ENCODE measurements around the gene TSR3. TPM values are rescaled to one million over a fixed set of nuclear protein-coding genes. Genes with fewer than 3 reads are reported as not detected.
"Not testable (repeated sequence)": the region's sequence is repeated elsewhere in the genome, so short reads cannot be mapped to it uniquely, and the experiment has no call there.

TSR3 gene
- total RNA-seq, 4 donors from 2014 or later = 63.7 to 107 (median 103) TPM

GRCh38 chr16:1332618-1333148 is 19.0 kb downstream of the TSR3 start:
- ATAC-seq = no peak
- 6 to 8% methylated on average over 8 to 9 of the region's 26 CpGs for WGBS, 2 donors (ENCODE audit: low coverage in 1 of 2)
- H3K4me1 ChIP-seq = peaks cover 0 to 37% (median 26%) of the 10 kb centered on the region in 3 donors
- H3K4me3 ChIP-seq = peak overlapping the region in 1 of 2 donors; percentile 49
- H3K36me3 ChIP-seq = peaks cover 0 to 6% of the 10 kb centered on the region in 2 donors
- H3K27me3 ChIP-seq = peaks cover 74% of the 10 kb centered on the region
- H3K9me3 ChIP-seq = peaks cover 0 to 10% (median 0%) of the 10 kb centered on the region in 3 donors
- peak overlapping the region in 1 of 4 donors; percentile 45 for H3K27ac ChIP-seq
- no peak for TF ChIP-seq POLR2AphosphoS5 (IDR thresholded peaks at IDR 0.05)
- no peak for TF ChIP-seq EP300 (IDR thresholded peaks at IDR 0.05)
- no peak for TF ChIP-seq POLR2A (IDR thresholded peaks at IDR 0.05)
- TF ChIP-seq, protein P1, sequence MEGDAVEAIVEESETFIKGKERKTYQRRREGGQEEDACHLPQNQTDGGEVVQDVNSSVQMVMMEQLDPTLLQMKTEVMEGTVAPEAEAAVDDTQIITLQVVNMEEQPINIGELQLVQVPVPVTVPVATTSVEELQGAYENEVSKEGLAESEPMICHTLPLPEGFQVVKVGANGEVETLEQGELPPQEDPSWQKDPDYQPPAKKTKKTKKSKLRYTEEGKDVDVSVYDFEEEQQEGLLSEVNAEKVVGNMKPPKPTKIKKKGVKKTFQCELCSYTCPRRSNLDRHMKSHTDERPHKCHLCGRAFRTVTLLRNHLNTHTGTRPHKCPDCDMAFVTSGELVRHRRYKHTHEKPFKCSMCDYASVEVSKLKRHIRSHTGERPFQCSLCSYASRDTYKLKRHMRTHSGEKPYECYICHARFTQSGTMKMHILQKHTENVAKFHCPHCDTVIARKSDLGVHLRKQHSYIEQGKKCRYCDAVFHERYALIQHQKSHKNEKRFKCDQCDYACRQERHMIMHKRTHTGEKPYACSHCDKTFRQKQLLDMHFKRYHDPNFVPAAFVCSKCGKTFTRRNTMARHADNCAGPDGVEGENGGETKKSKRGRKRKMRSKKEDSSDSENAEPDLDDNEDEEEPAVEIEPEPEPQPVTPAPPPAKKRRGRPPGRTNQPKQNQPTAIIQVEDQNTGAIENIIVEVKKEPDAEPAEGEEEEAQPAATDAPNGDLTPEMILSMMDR (IDR thresholded peaks at IDR 0.05) = no peak

DNA sequence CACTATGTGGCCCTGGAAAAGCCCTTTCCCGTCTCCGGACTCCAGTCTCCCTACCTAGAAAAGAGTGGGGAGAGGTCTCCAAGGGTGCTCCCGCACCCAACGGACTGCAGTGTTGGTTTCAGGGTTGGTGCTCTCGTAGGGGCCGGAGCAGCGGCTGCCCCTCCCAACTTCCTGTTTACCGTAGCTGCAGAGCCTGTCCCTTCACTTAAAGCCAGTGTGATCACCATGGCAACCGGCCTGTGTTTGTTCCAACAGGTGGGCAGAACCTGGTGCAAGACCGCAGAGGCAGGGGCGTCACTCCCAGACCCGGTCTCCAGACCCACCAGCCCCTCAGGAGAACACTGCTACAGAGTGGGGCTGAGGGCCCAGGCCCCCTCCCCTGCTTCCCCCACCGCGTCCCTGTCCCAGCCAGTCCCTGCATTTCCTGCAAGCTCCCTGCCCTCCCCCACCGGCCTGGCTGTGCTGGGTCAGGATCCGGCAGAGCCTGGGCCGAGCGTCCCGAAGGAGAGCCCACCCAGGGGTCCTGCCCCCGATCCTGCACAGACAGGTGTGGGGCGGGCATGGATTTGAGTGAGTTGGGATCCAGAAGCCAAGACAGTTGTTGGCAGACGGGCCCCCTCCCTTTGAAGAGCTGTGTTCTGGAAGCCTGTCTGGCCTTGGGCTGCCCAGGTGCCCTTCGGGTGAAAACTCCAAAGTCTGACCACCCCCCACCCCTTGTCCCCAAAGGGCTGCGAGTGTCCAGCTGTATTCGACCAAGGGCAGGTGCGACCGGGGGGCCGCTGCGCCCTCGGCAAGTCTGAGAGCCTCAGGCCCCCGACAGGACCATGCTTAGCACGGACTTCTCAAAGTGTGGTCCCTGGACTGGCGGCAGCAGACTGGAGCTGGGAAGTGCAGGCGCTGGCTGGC is 19.7 kb downstream of the TSR3 start:
- Histone ChIP-seq H3K4me1 (peaks cover 0 to 37% (median 26%) of the 10 kb centered on the region in 3 donors), H3K9me3 (peaks cover 0 to 10% (median 0%) of the 10 kb centered on the region in 3 donors), H3K36me3 (peaks cover 0 to 12% of the 10 kb centered on the region in 2 donors), H3K27me3 (peaks cover 67% of the 10 kb centered on the region), H3K27ac (peak overlapping the region in 1 of 4 donors; percentile 45), H3K4me3 (peak overlapping the region in 1 of 2 donors; percentile 49)
- 0 to 5% methylated on average over 4 to 6 of the region's 34 CpGs for WGBS, 2 donors (ENCODE audit: low coverage in 1 of 2)
- TF ChIP-seq POLR2A (IDR thresholded peaks at IDR 0.05) (no peak), POLR2AphosphoS5 (IDR thresholded peaks at IDR 0.05) (no peak), EP300 (IDR thresholded peaks at IDR 0.05) (no peak)
- TF ChIP-seq, protein P1 (IDR thresholded peaks at IDR 0.05) = no peak
- ATAC-seq = peak; percentile 34

DNA sequence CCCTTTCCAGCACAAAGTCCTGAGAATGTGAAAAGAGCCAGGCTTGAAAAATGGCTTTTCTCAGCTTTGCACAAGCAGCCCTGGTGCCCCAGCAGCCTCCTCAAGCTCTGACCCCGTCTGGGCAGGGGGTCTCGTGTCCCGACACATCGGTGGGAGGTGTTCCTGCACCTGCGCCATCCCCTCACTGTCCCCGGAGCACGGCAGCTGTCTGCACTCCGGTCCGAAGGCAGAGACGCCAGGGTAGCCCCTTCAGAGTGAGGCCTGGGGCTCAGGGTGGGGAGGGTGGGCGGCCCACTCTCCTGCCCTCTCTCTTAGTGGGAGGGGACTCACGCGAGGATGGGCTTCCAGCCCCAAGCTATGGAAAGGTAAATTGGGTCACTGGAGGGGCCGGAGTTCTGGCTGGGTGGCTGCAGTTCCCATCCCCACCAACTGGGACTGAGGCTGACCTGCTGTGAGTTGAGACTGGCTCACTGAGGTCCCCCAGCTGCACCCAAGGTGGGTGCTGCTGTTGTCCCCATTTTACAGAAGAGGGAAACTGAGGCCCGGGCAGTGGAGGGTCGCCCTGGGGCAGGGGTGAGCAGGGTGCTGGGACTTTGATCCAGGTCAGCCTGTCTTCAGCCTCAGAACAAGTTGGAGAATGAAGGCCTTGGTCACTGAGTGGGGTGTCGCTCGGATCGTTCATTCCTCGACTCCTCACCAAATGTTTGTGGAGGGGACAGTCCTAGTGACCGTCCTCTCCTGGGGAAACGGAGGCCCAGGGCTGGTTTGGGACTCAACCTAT is 20.6 kb downstream of the TSR3 start:
- H3K27me3 ChIP-seq = peaks cover 59% of the 10 kb centered on the region
- TF ChIP-seq POLR2A (IDR thresholded peaks at IDR 0.05) = no peak
- no peak for TF ChIP-seq POLR2AphosphoS5 (IDR thresholded peaks at IDR 0.05)
- no peak for TF ChIP-seq EP300 (IDR thresholded peaks at IDR 0.05)
- TF ChIP-seq, protein P1 (IDR thresholded peaks at IDR 0.05) = no peak
- H3K4me3 ChIP-seq = peak overlapping the region in 1 of 2 donors; percentile 49
- peaks cover 0 to 37% (median 26%) of the 10 kb centered on the region in 3 donors for H3K4me1 ChIP-seq
- ATAC-seq = no peak
- peaks cover 0 to 17% of the 10 kb centered on the region in 2 donors for H3K36me3 ChIP-seq
- peak overlapping the region in 1 of 4 donors; percentile 31 for H3K27ac ChIP-seq
- peaks cover 0 to 10% (median 0%) of the 10 kb centered on the region in 3 donors for H3K9me3 ChIP-seq
- WGBS, 2 donors (ENCODE audit: low coverage in 1 of 2) = no CpG with 5 or more reads among the region's 22 CpGs

GRCh38 chr16:1330260-1330914 is 21.3 kb downstream of the TSR3 start:
- peaks cover 0 to 37% (median 26%) of the 10 kb centered on the region in 3 donors for H3K4me1 ChIP-seq
- H3K4me3 ChIP-seq = no peak overlapping the region
- TF ChIP-seq, protein P1 (IDR thresholded peaks at IDR 0.05) = peak in 1 of 4 experiments; percentile 10
- TF ChIP-seq POLR2A (IDR thresholded peaks at IDR 0.05) = no peak
- TF ChIP-seq EP300 (IDR thresholded peaks at IDR 0.05) = no peak
- TF ChIP-seq POLR2AphosphoS5 (IDR thresholded peaks at IDR 0.05) = no peak
- peaks cover 0 to 10% (median 0%) of the 10 kb centered on the region in 3 donors for H3K9me3 ChIP-seq
- WGBS, 2 donors (ENCODE audit: low coverage in 1 of 2) = no CpG with 5 or more reads among the region's 17 CpGs
- H3K36me3 ChIP-seq = peaks cover 0 to 25% of the 10 kb centered on the region in 2 donors
- H3K27ac ChIP-seq = no peak overlapping the region
- ATAC-seq = no peak
- H3K27me3 ChIP-seq = peaks cover 51% of the 10 kb centered on the region

DNA sequence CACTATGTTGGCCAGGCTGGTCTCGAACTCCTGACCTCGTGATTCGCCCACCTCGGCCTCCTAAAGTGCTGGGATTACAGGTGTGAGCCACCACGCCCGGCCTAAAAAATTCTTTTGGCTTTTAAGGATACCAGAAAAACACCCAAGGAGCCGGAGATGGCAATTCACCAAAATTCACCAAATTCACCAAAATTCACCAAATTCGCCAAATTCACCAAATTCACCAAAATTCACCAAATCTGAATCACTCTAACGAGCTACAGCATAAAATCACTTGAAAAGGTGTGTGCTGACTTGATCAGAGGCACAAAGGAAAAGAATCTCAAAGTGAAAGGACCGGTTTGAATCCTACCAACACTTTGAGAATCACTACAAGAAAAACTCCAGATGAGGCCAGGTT is 22.7 kb downstream of the TSR3 start:
- not testable (repeated sequence) for ATAC-seq, H3K27ac ChIP-seq, H3K4me3 ChIP-seq, H3K9me3 ChIP-seq
- peaks cover 37% of the 10 kb centered on the region for H3K27me3 ChIP-seq
- H3K36me3 ChIP-seq = peaks cover 0 to 39% of the 10 kb centered on the region in 2 donors
- H3K4me1 ChIP-seq = peaks cover 0 to 29% (median 20%) of the 10 kb centered on the region in 3 donors
- 91 to 96% methylated on average over 10 of the region's 10 CpGs for WGBS, 2 donors (ENCODE audit: low coverage in 1 of 2)

DNA sequence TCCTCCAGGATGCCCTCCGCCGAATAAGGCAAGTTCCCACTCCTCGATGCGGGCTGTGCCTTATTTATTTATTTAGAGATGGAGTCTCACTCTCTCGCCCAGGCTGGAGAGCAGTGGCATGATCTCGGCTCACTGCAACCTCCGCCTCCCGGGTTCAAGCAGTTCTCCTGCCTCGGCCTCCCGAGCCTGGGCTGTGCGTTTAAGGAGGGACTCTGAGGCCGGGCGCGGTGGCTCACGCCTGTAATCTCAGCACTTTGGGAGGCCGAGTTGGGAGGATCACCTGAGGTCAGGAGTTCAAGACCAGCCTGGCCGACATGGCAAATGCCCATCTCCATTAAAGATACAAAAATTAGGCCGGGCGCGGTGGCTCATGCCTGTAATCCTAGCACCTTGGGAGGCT is 23.5 kb downstream of the TSR3 start:
- not testable (repeated sequence) for H3K9me3 ChIP-seq, H3K4me3 ChIP-seq, ATAC-seq, H3K27ac ChIP-seq
- H3K27me3 ChIP-seq = peaks cover 29% of the 10 kb centered on the region
- H3K36me3 ChIP-seq = peaks cover 0 to 47% of the 10 kb centered on the region in 2 donors
- H3K4me1 ChIP-seq = peaks cover 0 to 20% (median 16%) of the 10 kb centered on the region in 3 donors
- 40 to 75% methylated on average over 2 to 5 of the region's 20 CpGs for WGBS, 2 donors (ENCODE audit: low coverage in 1 of 2)
